ENCODE measurements around the gene ZNF689.
"Not testable (repeated sequence)": the region's sequence is repeated elsewhere in the genome, so short reads cannot be mapped to it uniquely, and the experiment has no call there.

DNA sequence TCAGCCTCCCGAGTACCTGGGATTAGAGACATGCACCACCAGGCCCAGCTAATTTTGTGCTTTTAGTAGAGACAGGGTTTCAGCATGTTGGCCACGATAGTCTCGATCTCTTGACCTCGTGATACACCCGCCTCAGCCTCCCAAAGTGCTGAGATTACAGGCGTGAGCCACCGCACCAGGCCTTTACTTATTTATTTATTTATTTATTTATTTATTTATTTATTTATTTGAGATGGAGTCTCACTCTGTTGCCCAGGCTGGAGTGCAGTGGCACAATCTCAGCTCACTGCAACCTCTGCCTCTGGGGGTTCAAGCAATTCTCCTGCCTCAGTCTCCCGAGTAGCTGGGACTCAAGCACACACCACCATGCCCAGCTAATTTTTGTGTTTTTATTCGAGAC, 19.3 kb downstream of the ZNF689 start:
- TF ChIP-seq YY1 (IDR thresholded peaks at IDR 0.05; ENCODE audit: extremely low read depth, insufficient replicate concordance, low read depth, low read length); POLR2AphosphoS5 (IDR thresholded peaks at IDR 0.05; ENCODE audit: low read depth, low read length); JUND (IDR thresholded peaks at IDR 0.05): not testable (repeated sequence)
- TF ChIP-seq, protein P1, sequence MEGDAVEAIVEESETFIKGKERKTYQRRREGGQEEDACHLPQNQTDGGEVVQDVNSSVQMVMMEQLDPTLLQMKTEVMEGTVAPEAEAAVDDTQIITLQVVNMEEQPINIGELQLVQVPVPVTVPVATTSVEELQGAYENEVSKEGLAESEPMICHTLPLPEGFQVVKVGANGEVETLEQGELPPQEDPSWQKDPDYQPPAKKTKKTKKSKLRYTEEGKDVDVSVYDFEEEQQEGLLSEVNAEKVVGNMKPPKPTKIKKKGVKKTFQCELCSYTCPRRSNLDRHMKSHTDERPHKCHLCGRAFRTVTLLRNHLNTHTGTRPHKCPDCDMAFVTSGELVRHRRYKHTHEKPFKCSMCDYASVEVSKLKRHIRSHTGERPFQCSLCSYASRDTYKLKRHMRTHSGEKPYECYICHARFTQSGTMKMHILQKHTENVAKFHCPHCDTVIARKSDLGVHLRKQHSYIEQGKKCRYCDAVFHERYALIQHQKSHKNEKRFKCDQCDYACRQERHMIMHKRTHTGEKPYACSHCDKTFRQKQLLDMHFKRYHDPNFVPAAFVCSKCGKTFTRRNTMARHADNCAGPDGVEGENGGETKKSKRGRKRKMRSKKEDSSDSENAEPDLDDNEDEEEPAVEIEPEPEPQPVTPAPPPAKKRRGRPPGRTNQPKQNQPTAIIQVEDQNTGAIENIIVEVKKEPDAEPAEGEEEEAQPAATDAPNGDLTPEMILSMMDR (IDR thresholded peaks at IDR 0.05 in 2 of 3, conservative IDR thresholded peaks at IDR 0.05 in 1 of 3; ENCODE audit: borderline replicate concordance in 1 of 3, insufficient read depth in 1 of 3, low read depth in 2 of 3, low read length in 2 of 3): not testable (repeated sequence)
